ENCODE data around the gene PPM1H. TPM values are rescaled to one million over a fixed set of nuclear protein-coding genes. Genes with fewer than 3 reads are reported as not detected.

The PPM1H gene
- polyA plus RNA-seq, 1 of the 3 experiments (the other 2 are of a cell fraction): 0.13 TPM

GRCh38 chr12:62925680-62926079 is 9.3 kb downstream of the PPM1H start:
- POLR2A ChIA-PET: no interaction called here
- Histone ChIP-seq H3F3A (replicated peaks; ENCODE audit: insufficient read depth) (no peaks in the 10 kb centered on the region), H3K27ac (ENCODE audit: low read depth in 2 of 2, low read length in 1 of 2) (no peak overlapping the region), H3K79me2 (ENCODE audit: insufficient read depth) (no peaks in the 10 kb centered on the region), H3K9ac (no peak overlapping the region), H3K36me3 (replicated peaks in 1 of 2; ENCODE audit: control insufficient read depth in 1 of 2, insufficient read depth in 2 of 2, low read length in 1 of 2) (no peaks in the 10 kb centered on the region), H3K4me1 (ENCODE audit: control insufficient read depth in 1 of 2, insufficient read depth in 2 of 2, low read depth in 1 of 2, low read length in 1 of 2) (no peaks in the 10 kb centered on the region), H3K4me3 (ENCODE audit: low read depth in 2 of 2, low read length in 1 of 2) (no peak overlapping the region), H2AFZ (ENCODE audit: low read depth) (no peak overlapping the region), H4K20me1 (ENCODE audit: insufficient read depth) (no peaks in the 10 kb centered on the region), H3K9me2 (no peaks in the 10 kb centered on the region), H3K9me3 (no peaks in the 10 kb centered on the region), H3K4me2 (no peak overlapping the region), H3K27me3 (ENCODE audit: insufficient read depth) (peaks cover 25% of the 10 kb centered on the region)
- TF ChIP-seq YY1 (IDR thresholded peaks at IDR 0.05; ENCODE audit: low read depth): no peak
- TF ChIP-seq FOSL2 (IDR thresholded peaks at IDR 0.05; ENCODE audit: borderline replicate concordance, low read depth): no peak
- TF ChIP-seq USF1 (IDR thresholded peaks at IDR 0.05; ENCODE audit: borderline replicate concordance, low read depth): no peak
- TF ChIP-seq MEF2A (IDR thresholded peaks at IDR 0.05; ENCODE audit: borderline replicate concordance, low read depth): no peak
- TF ChIP-seq CHD2 (IDR thresholded peaks at IDR 0.05; ENCODE audit: low read length, partially characterized antibody): no peak
- TF ChIP-seq REST (IDR thresholded peaks at IDR 0.05; ENCODE audit: low read depth, low read length): no peak
- TF ChIP-seq PBX3 (IDR thresholded peaks at IDR 0.05): no peak
- no peak for TF ChIP-seq POLR2AphosphoS5 (IDR thresholded peaks at IDR 0.05; ENCODE audit: low read depth, low read length)
- no peak for TF ChIP-seq RFX5 (IDR thresholded peaks at IDR 0.05; ENCODE audit: low read length)
- no peak for TF ChIP-seq NRF1 (IDR thresholded peaks at IDR 0.05; ENCODE audit: low read depth, low read length)
- TF ChIP-seq TEAD4 (IDR thresholded peaks at IDR 0.05; ENCODE audit: borderline replicate concordance, insufficient read depth): no peak
- TF ChIP-seq GATA2 (CRISPR knock-in tag; IDR thresholded peaks at IDR 0.05): no peak
- no peak for TF ChIP-seq FOXM1 (IDR thresholded peaks at IDR 0.05; ENCODE audit: low read depth)
- WGBS (ENCODE audit: low lambda C conversion rate): 19% methylated on average over 1 of the region's 1 CpG
- CTCF ChIA-PET: no interaction called here
- no peak for DNase-seq

DNA sequence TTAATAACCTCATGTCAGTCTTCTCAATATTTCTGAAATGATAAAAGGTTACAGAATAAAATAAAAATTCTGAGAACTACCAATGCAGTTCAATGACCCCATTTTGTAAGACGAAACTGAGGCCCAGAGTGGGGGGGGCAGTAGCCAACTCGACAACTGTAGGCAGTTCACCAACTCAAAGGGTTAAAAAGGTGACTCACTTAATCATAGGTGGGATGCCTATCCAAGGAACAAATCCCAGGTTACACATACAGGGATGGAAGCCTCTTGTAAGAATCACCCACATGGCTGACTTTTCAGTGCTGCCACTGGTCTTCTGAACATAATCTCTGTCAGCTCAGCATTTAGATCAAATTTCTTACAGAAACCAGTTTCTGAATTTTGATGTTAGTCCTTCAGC is 10.9 kb downstream of the PPM1H start:
- no peaks in the 10 kb centered on the region for H3K9me2 ChIP-seq
- WGBS (ENCODE audit: low lambda C conversion rate): 18% methylated on average over 2 of the region's 2 CpGs
- TF ChIP-seq NRF1 (IDR thresholded peaks at IDR 0.05; ENCODE audit: low read depth, low read length): no peak
- no peak for TF ChIP-seq SIN3A (IDR thresholded peaks at IDR 0.05; ENCODE audit: borderline replicate concordance, low read depth, low read length)
- no peak for TF ChIP-seq GABPA (IDR thresholded peaks at IDR 0.05; ENCODE audit: low read depth)
- TF ChIP-seq GATA2 (CRISPR knock-in tag; IDR thresholded peaks at IDR 0.05): no peak
- no peak for TF ChIP-seq MAX (IDR thresholded peaks at IDR 0.05; ENCODE audit: low read depth)
- TF ChIP-seq USF2 (IDR thresholded peaks at IDR 0.05; ENCODE audit: borderline replicate concordance, low read depth, low read length): no peak
- no peak for TF ChIP-seq NFIC (IDR thresholded peaks at IDR 0.05; ENCODE audit: borderline replicate concordance)
- TF ChIP-seq JUND (IDR thresholded peaks at IDR 0.05): no peak
- no peak for TF ChIP-seq ELF1 (IDR thresholded peaks at IDR 0.05)
- TF ChIP-seq FOXJ3 (CRISPR knock-in tag; IDR thresholded peaks at IDR 0.05): no peak
- H3K79me2 ChIP-seq (ENCODE audit: insufficient read depth): no peaks in the 10 kb centered on the region
- H4K20me1 ChIP-seq (ENCODE audit: insufficient read depth): no peaks in the 10 kb centered on the region
- H3K9me3 ChIP-seq: no peaks in the 10 kb centered on the region
- H3K36me3 ChIP-seq (replicated peaks in 1 of 2; ENCODE audit: control insufficient read depth in 1 of 2, insufficient read depth in 2 of 2, low read length in 1 of 2): no peaks in the 10 kb centered on the region
- ChIA-PET CTCF (no interaction called here), POLR2A (no interaction called here)
- H3K4me2 ChIP-seq: no peak overlapping the region
- H3K27ac ChIP-seq (ENCODE audit: low read depth in 2 of 2, low read length in 1 of 2): no peak overlapping the region
- H3K27me3 ChIP-seq (ENCODE audit: insufficient read depth): peaks cover 22% of the 10 kb centered on the region
- H2AFZ ChIP-seq (ENCODE audit: low read depth): no peak overlapping the region
- no peak overlapping the region for H3K4me3 ChIP-seq (ENCODE audit: low read depth in 2 of 2, low read length in 1 of 2)
- H3K9ac ChIP-seq: no peak overlapping the region
- DNase-seq: no peak
- H3K4me1 ChIP-seq (ENCODE audit: control insufficient read depth in 1 of 2, insufficient read depth in 2 of 2, low read depth in 1 of 2, low read length in 1 of 2): no peaks in the 10 kb centered on the region; a peak in 1 of 4 replicates
- no peaks in the 10 kb centered on the region for H3F3A ChIP-seq (replicated peaks; ENCODE audit: insufficient read depth)
